Measurements from ENCODE around the gene GRB2.
"Not testable (repeated sequence)": the region's sequence is repeated elsewhere in the genome, so short reads cannot be mapped to it uniquely, and the experiment has no call there.

- TF ChIP-seq, protein P1, sequence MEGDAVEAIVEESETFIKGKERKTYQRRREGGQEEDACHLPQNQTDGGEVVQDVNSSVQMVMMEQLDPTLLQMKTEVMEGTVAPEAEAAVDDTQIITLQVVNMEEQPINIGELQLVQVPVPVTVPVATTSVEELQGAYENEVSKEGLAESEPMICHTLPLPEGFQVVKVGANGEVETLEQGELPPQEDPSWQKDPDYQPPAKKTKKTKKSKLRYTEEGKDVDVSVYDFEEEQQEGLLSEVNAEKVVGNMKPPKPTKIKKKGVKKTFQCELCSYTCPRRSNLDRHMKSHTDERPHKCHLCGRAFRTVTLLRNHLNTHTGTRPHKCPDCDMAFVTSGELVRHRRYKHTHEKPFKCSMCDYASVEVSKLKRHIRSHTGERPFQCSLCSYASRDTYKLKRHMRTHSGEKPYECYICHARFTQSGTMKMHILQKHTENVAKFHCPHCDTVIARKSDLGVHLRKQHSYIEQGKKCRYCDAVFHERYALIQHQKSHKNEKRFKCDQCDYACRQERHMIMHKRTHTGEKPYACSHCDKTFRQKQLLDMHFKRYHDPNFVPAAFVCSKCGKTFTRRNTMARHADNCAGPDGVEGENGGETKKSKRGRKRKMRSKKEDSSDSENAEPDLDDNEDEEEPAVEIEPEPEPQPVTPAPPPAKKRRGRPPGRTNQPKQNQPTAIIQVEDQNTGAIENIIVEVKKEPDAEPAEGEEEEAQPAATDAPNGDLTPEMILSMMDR (IDR thresholded peaks at IDR 0.05), result not testable (repeated sequence)
- not testable (repeated sequence) for TF ChIP-seq POLR2A (IDR thresholded peaks at IDR 0.05)
Observed at GRCh38 chr17:75346368-75346767, 59.1 kb downstream of the GRB2 start.

Data from lower leg skin (tissue), 3 donors.